ENCODE measurements around the gene FRMPD4.

Gene FRMPD4

GRCh38 chrX:12768491-12768890, 630.2 kb downstream of the FRMPD4 start:
- DNase-seq (ENCODE audit: low read depth): no peak

- no peak for DNase-seq (ENCODE audit: low read depth)
Measured at GRCh38 chrX:12770440-12770839, 632.2 kb downstream of the FRMPD4 start.

GRCh38 chrX:12771445-12772069, 633.3 kb downstream of the FRMPD4 start:
- DNase-seq (ENCODE audit: low read depth): no peak

Measured in HS-5 (cell line).